A673 (cell line): Measurements from ENCODE around the gene GNAQ. TPM values are rescaled to one million over a fixed set of nuclear protein-coding genes. Genes with fewer than 3 reads are reported as not detected.

Experiments used
- BruUV-seq: library from RNA; stranded (reverse); fragments of 400-500 nt; replicated peaks from 2 replicates; lab custom pipeline; 2021; lab: Mats Ljungman, UMichigan
- CTCF ChIA-PET: fragments of 300-600 bp; sonication (Branson Sonifier 250); formaldehyde crosslinking; loops from one replicate; lab custom pipeline; 2022; ENCODE audit warnings: antibody characterized with exemption; lab: Charles Lee
- POLR2A ChIA-PET: fragments of 300-600 bp; sonication (Branson Sonifier 250); formaldehyde crosslinking; loops from one replicate; lab custom pipeline; 2022; ENCODE audit warnings: antibody characterized with exemption; ENCODE audit not compliant: low non-redundant PET; lab: Charles Lee
- DNase-seq: peaks from one replicate; pipeline ENCODE4 v3.0.0-alpha.2; 2015; ENCODE audit warnings: low spot score
- H3K27ac ChIP-seq: fragments of 200-600 bp; sonication (generic); 2 replicates; pipeline ENCODE4 v1.5.1; 2016; ENCODE audit warnings: mixed run types, low read depth, mild to moderate bottlenecking, mixed read lengths, antibody characterized with exemption, low read length; ENCODE audit not compliant: poor library complexity, severe bottlenecking
- H3K27me3 ChIP-seq: fragments of 200-600 bp; sonication (generic); replicated peaks from 2 replicates; pipeline ENCODE4 v1.6.1; 2017; ENCODE audit warnings: mixed run types, low read depth, mild to moderate bottlenecking, mixed read lengths, antibody characterized with exemption, low read length; ENCODE audit not compliant: insufficient read depth, poor library complexity
- H3K36me3 ChIP-seq: fragments of 200-600 bp; sonication (generic); 2 replicates; pipeline ENCODE4 v1.6.1; 2016; ENCODE audit warnings: mixed run types, mild to moderate bottlenecking, mixed read lengths, antibody characterized with exemption, low read length; ENCODE audit not compliant: insufficient read depth, poor library complexity, severe bottlenecking
- H3K4me1 ChIP-seq: fragments of 200-600 bp; sonication (generic); 2 replicates; pipeline ENCODE4 v1.6.1; 2017; ENCODE audit warnings: mixed run types, mild to moderate bottlenecking, mixed read lengths, antibody characterized with exemption, low read length; ENCODE audit not compliant: insufficient read depth, poor library complexity, severe bottlenecking
- H3K4me3 ChIP-seq: fragments of 200-600 bp; sonication (generic); 2 replicates; pipeline ENCODE4 v1.5.1; 2016; ENCODE audit warnings: low read depth, mixed run types, mild to moderate bottlenecking, mixed read lengths, low read length; ENCODE audit not compliant: poor library complexity, severe bottlenecking
- H3K9me3 ChIP-seq: fragments of 200-600 bp; sonication (generic); 2 replicates; pipeline ENCODE4 v1.6.1; 2016; ENCODE audit warnings: mixed run types, low read depth, mild to moderate bottlenecking, mixed read lengths, antibody characterized with exemption, low read length; ENCODE audit not compliant: poor library complexity, severe bottlenecking
- EZH2 ChIP-seq: fragments of 200-600 bp; sonication (generic); IDR thresholded peaks from 2 replicates; pipeline ENCODE4 v1.6.1; 2017; ENCODE audit warnings: borderline replicate concordance, low read depth, mild to moderate bottlenecking, mixed read lengths, antibody characterized with exemption, low read length; ENCODE audit not compliant: poor library complexity, severe bottlenecking
- intact Hi-C: fragments of 100-400 bp; cut with micrococcal nuclease; formaldehyde crosslinking; loops from one replicate; pipeline ENCODE4 v1.10.0; 2022; ENCODE audit not compliant: unreplicated experiment
- total RNA-seq: library from RNA; stranded (reverse); gene quantifications from 2 replicates; pipeline ENCODE4 v1.2.3, GENCODE V29; 2021
- TF ChIP-seq, protein P1 (sequence below): fragments of 300-800, 200-600 bp; sonication (generic); conservative IDR thresholded peaks from 2 replicates; pipeline ENCODE4 v1.5.1; 2017; ENCODE audit warnings: low read depth, mild to moderate bottlenecking, antibody characterized with exemption, low read length, moderate library complexity, mixed read lengths

GNAQ gene
- total RNA-seq, 1 experiment from 2014 or later, result 69.9 TPM

DNA sequence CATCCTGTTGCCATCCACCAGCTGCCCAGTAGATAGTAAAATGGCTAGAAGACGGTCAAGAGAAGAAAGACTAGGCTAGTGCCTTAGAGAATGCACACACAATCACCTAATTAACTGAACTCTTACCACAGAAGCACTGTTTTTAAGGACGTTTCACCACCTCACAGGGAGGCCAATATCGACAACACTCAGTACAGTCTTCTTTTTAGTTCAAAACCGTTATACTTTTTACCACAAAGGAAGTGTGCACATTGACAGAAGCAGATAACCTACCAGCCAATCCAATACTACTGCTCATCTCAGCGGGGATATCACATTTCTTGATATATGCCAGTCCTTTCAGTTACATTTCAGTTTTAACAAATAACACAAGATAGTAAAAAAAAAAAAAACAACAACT is 122.3 kb downstream of the GNAQ start:
- Histone ChIP-seq H3K36me3 (no peaks in the 10 kb centered on the region), H3K4me3 (no peak overlapping the region), H3K9me3 (no peaks in the 10 kb centered on the region), H3K27ac (no peak overlapping the region), H3K4me1 (peaks cover 14% of the 10 kb centered on the region), H3K27me3 (no peaks in the 10 kb centered on the region)
- no peak for DNase-seq
- CTCF ChIA-PET, result no interaction called here
- BruUV-seq, result no TSS peak
- TF ChIP-seq, protein P1, sequence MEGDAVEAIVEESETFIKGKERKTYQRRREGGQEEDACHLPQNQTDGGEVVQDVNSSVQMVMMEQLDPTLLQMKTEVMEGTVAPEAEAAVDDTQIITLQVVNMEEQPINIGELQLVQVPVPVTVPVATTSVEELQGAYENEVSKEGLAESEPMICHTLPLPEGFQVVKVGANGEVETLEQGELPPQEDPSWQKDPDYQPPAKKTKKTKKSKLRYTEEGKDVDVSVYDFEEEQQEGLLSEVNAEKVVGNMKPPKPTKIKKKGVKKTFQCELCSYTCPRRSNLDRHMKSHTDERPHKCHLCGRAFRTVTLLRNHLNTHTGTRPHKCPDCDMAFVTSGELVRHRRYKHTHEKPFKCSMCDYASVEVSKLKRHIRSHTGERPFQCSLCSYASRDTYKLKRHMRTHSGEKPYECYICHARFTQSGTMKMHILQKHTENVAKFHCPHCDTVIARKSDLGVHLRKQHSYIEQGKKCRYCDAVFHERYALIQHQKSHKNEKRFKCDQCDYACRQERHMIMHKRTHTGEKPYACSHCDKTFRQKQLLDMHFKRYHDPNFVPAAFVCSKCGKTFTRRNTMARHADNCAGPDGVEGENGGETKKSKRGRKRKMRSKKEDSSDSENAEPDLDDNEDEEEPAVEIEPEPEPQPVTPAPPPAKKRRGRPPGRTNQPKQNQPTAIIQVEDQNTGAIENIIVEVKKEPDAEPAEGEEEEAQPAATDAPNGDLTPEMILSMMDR, result no peak
- no peak for TF ChIP-seq EZH2
- intact Hi-C loops, result no loop called here
- POLR2A ChIA-PET, result no interaction called here

DNA sequence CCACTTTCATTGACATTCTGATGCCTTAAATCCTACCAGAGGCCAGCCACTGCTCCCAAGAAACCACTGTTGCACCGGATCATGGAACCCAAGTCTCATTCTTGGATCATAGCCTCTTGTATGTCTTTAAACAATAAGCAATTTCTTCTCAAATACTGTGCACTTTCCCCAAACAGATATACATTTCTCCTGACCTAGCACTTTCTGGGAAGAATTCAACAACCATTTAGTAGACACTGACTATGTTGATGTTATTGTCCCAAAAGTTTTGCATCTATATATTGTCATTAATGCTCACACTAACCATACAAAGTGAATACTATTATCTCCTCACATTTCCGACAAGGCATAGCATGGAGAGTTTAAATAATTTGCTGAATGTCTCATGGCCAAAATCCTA is 123.3 kb downstream of the GNAQ start:
- H3K4me1 ChIP-seq, result peaks cover 9% of the 10 kb centered on the region
- POLR2A ChIA-PET, result no interaction called here
- intact Hi-C loops, result no loop called here
- no peak overlapping the region for H3K4me3 ChIP-seq
- no peak for DNase-seq
- BruUV-seq, result no TSS peak
- H3K36me3 ChIP-seq, result no peaks in the 10 kb centered on the region
- no peaks in the 10 kb centered on the region for H3K27me3 ChIP-seq
- no peak for TF ChIP-seq EZH2
- TF ChIP-seq, protein P1, result no peak
- no peaks in the 10 kb centered on the region for H3K9me3 ChIP-seq
- H3K27ac ChIP-seq, result no peak overlapping the region
- CTCF ChIA-PET, result no interaction called here

DNA sequence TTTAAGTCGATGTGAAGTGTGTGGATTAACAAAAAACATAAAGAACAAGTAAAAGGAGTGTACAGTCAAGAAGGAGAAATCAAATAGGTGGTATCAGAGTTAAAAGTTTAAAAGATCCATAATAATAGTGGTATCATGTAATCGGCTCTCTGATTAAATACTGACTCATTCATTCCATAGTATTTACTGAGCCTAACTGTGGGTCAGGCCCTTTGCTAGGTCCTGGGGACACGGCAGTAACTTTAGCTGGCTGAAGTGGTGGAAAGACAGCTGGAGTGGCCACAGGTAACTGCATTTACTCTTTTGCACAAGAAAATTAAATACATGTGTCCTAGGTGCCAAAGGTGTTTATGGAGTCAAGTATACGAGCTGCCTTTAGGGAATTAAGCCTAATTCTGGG is 124.0 kb downstream of the GNAQ start:
- intact Hi-C loops, result no loop called here
- Histone ChIP-seq H3K4me3 (no peak overlapping the region), H3K9me3 (no peaks in the 10 kb centered on the region), H3K36me3 (no peaks in the 10 kb centered on the region), H3K4me1 (peaks cover 9% of the 10 kb centered on the region), H3K27ac (no peak overlapping the region), H3K27me3 (no peaks in the 10 kb centered on the region)
- ChIA-PET POLR2A (interaction anchor here (0.6 kb wide), 1 partner anchor 39 kb away, joined by 3 read pairs; no protein-coding TSS in a partner anchor), CTCF (interaction anchor here (0.5 kb wide), 1 partner anchor 476 kb away, joined by 5 read pairs; no protein-coding TSS in a partner anchor)
- TF ChIP-seq, protein P1, result no peak
- TF ChIP-seq EZH2, result no peak
- no peak for DNase-seq
- BruUV-seq, result no TSS peak
